A549 (cell line): ENCODE data around the gene MBD1. TPM values are rescaled to one million over a fixed set of nuclear protein-coding genes. Genes with fewer than 3 reads are reported as not detected.

ENCODE experiments used
- ATAC-seq, 2 experiments: fragments of 200-7000 bp in 1 of 2; fragments of >200 bp in 1 of 2; cut with Nextera tagmentation in 1 of 2; cut with Tn5 transposase in 1 of 2; 3 replicates each; pipeline versions ENCODE4 v1.8.0 to v1.9.1; 2018 to 2020; ENCODE audit warnings: mild to moderate bottlenecking in 1 of 2, moderate library complexity in 1 of 2
- CTCF ChIA-PET: fragments of 300-600 bp; sonication (Branson Sonifier 250); formaldehyde crosslinking; extraction: SDS; loops from one replicate; lab custom pipeline; 2021; ENCODE audit warnings: antibody characterized with exemption, inconsistent platforms; lab: Yijun Ruan, JAX
- POLR2A ChIA-PET: fragments of 350-600 bp; formaldehyde crosslinking; extraction: SDS; loops from one replicate; lab custom pipeline; 2021; ENCODE audit warnings: antibody characterized with exemption, inconsistent platforms; lab: Yijun Ruan, JAX
- DNase-seq, 2 experiments: peaks; one replicate each; pipeline versions ENCODE4 v3.0.0 to v3.0.0-alpha.2; 2011 to 2016; ENCODE audit warnings: low read depth in 1 of 2, low spot score in 1 of 2
- FAIRE-seq: peaks from 2 replicates; lab custom pipeline; 2011; peaks lifted over from hg19 to GRCh38; lab: Jason Lieb, UNC
- H3K27ac ChIP-seq, 2 experiments: fragments of >200 bp; sonication (Bioruptor Twin); formaldehyde crosslinking; 3 replicates each; pipeline ENCODE4 v1.5.1; 2016 to 2017
- H3K4me1 ChIP-seq: fragments of >200 bp; sonication (Bioruptor Twin); formaldehyde crosslinking; 3 replicates; pipeline ENCODE4 v1.6.1; 2016
- H3K4me2 ChIP-seq: fragments of >200 bp; sonication (Bioruptor Twin); formaldehyde crosslinking; 3 replicates; pipeline ENCODE4 v1.6.1; 2016
- H3K4me3 ChIP-seq: fragments of >200 bp; sonication (Bioruptor Twin); formaldehyde crosslinking; 3 replicates; pipeline ENCODE4 v1.5.1; 2016
- H3K9me3 ChIP-seq: fragments of >200 bp; sonication (Bioruptor Twin); formaldehyde crosslinking; 3 replicates; pipeline ENCODE4 v1.6.1; 2016
- BHLHE40 ChIP-seq: IDR thresholded peaks from 2 replicates; pipeline ENCODE4 v1.6.1; 2012; ENCODE audit warnings: low read depth, low read length, inconsistent platforms
- CHD2 ChIP-seq: fragments of 150-350 bp; IDR thresholded peaks from 2 replicates; pipeline ENCODE4 v1.6.1; 2014; ENCODE audit warnings: low read length; ENCODE audit not compliant: partially characterized antibody
- EHF ChIP-seq: fragments of 250-450 bp; sonication (Bioruptor Pico); IDR thresholded peaks from 2 replicates; pipeline ENCODE4 v1.5.0; 2020; ENCODE audit warnings: mild to moderate bottlenecking
- ESRRA ChIP-seq: fragments of 150-350 bp; IDR thresholded peaks from 2 replicates; pipeline ENCODE4 v1.6.1; 2014; ENCODE audit warnings: mild to moderate bottlenecking, low read length, borderline replicate concordance
- FOSL2 ChIP-seq, 2 experiments: fragments of 450-650 bp in 1 of 2; fragments of >200 bp in 1 of 2; sonication (Bioruptor Twin) in 1 of 2; formaldehyde crosslinking; IDR thresholded peaks; 2 replicates each; pipeline versions ENCODE4 v1.5.0 to v1.6.1; 2016 to 2020; ENCODE audit warnings: mild to moderate bottlenecking in 1 of 2, moderate library complexity in 1 of 2
- FOXS1 ChIP-seq: fragments of 250-450 bp; sonication (Bioruptor Pico); IDR thresholded peaks from 2 replicates; pipeline ENCODE4 v1.5.0; 2020; ENCODE audit warnings: mild to moderate bottlenecking, moderate library complexity
- MAFK ChIP-seq: fragments of 450-650 bp; IDR thresholded peaks from 2 replicates; pipeline ENCODE4 v1.6.1; 2014; ENCODE audit not compliant: partially characterized antibody
- MYC ChIP-seq: IDR thresholded peaks from 2 replicates; pipeline ENCODE4 v1.6.1; 2012; ENCODE audit warnings: mild to moderate bottlenecking, inconsistent platforms, low read length, improper control_type of control experiment, borderline replicate concordance
- NPAS2 ChIP-seq: fragments of 250-450 bp; sonication (Bioruptor Pico); IDR thresholded peaks from 2 replicates; pipeline ENCODE4 v1.8.0; 2022; ENCODE audit warnings: mild to moderate bottlenecking, moderate library complexity, borderline replicate concordance
- NR3C1 ChIP-seq: fragments of >200 bp; sonication (Bioruptor Twin); formaldehyde crosslinking; IDR thresholded peaks from 3 replicates; pipeline ENCODE4 v1.6.1; 2017
- PHF8 ChIP-seq: fragments of 200-600 bp; sonication (generic); IDR thresholded peaks from 2 replicates; pipeline ENCODE4 v1.6.1; 2016; ENCODE audit warnings: low read depth, mild to moderate bottlenecking, antibody characterized with exemption, moderate library complexity, borderline replicate concordance
- RCOR1 ChIP-seq: fragments of 150-350 bp; IDR thresholded peaks from 2 replicates; pipeline ENCODE4 v1.6.1; 2014; ENCODE audit warnings: antibody characterized with exemption, low read length, low read depth
- RFX5 ChIP-seq: fragments of 450-650 bp; IDR thresholded peaks from 2 replicates; pipeline ENCODE4 v1.7.1; 2014; ENCODE audit warnings: antibody characterized with exemption, mild to moderate bottlenecking, moderate library complexity
- TFCP2L1 ChIP-seq: fragments of 250-450 bp; sonication (Bioruptor Pico); IDR thresholded peaks from 2 replicates; pipeline ENCODE4 v1.5.0; 2021; ENCODE audit warnings: mild to moderate bottlenecking
- TP53 ChIP-seq: fragments of 250-450 bp; sonication (Bioruptor Pico); IDR thresholded peaks from 2 replicates; pipeline ENCODE4 v1.5.0; 2021; ENCODE audit warnings: mild to moderate bottlenecking, moderate library complexity
- ZC3H11A ChIP-seq: fragments of 450-650 bp; IDR thresholded peaks from 2 replicates; pipeline ENCODE4 v1.6.1; 2014; ENCODE audit warnings: antibody characterized with exemption, mild to moderate bottlenecking
- ZNF302 ChIP-seq: fragments of 250-450 bp; sonication (Bioruptor Pico); IDR thresholded peaks from 2 replicates; pipeline ENCODE4 v1.9.0; 2021; ENCODE audit warnings: inconsistent platforms, mild to moderate bottlenecking, moderate library complexity
- WGBS: methylation state at CpG from one replicate; pipeline ENCODE4 v1.1.6; 2017; ENCODE audit errors: missing lambda C conversion rate; 5-methylcytosine and 5-hydroxymethylcytosine counted together
- polyA plus RNA-seq, 4 experiments: library from polyadenylated mRNA; depleted of rRNA in 3 of 4; stranded (reverse); fragments of >200 nt; fragmentation: RNase III in 1 of 4; extraction: RNeasy Plus Mini Kit Qiagen cat#74134 plus additional on column Dnase treatment in 1 of 4; gene quantifications; 2 replicates in 3 of 4; 3 replicates in 1 of 4; pipeline ENCODE4 v1.2.3, GENCODE V29; 2011 to 2017
- TF ChIP-seq, protein P1 (sequence below): fragments of 200-600 bp; sonication (generic); IDR thresholded peaks from 2 replicates; pipeline ENCODE4 v1.6.1; 2016; ENCODE audit warnings: antibody characterized with exemption, mild to moderate bottlenecking, moderate library complexity
- TF ChIP-seq, protein P2 (sequence below): fragments of >200 bp; sonication (Bioruptor Twin); formaldehyde crosslinking; IDR thresholded peaks from 2 replicates; pipeline ENCODE4 v1.6.1; 2016
- TF ChIP-seq, protein P3 (sequence below): IDR thresholded peaks from 2 replicates; pipeline ENCODE4 v1.6.1; 2012; ENCODE audit warnings: low read depth, borderline replicate concordance
- TF ChIP-seq, protein P4 (sequence below): fragments of >200 bp; sonication (Bioruptor Twin); formaldehyde crosslinking; IDR thresholded peaks from 3 replicates; pipeline ENCODE4 v1.5.1; 2016
- TF ChIP-seq, protein P5 (sequence below): fragments of >200 bp; sonication (Bioruptor Twin); formaldehyde crosslinking; IDR thresholded peaks from 3 replicates; pipeline ENCODE4 v1.6.1; 2016
- TF ChIP-seq, protein P6 (sequence below): fragments of 250-450 bp; sonication (Bioruptor Pico); IDR thresholded peaks from 2 replicates; pipeline ENCODE4 v1.5.0; 2020; ENCODE audit warnings: low read depth, mild to moderate bottlenecking, moderate library complexity

MBD1 gene
- polyA plus RNA-seq, 2 of the 4 experiments (the other 2 are of a cell fraction), result 27.9 to 28.6 TPM

DNA sequence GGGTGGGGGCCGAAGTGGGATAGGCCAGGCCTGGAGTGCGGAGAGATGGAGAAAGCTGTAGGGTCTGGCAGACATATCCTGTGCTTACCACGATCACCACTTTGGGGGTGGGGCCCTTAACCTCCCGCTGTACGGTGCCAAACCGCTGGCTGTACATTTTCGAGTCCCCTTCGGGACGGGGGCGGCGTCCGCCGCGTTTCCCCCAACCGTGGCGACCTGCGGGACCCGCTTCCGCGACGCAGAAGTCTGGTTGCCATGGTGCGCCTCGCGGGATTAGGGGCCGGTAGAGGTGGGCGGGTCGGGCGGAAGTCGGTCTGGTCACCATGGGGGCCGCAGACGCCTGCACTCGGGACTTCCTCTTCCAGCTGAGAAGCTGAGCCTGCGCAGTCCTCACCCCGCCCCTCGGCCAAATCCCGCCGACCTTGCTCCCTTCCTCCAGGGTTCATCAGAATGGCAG lies 15.0 kb downstream of the MBD1 start, which contains the start of gene CFAP53 (continued):
- TF ChIP-seq, protein P1, sequence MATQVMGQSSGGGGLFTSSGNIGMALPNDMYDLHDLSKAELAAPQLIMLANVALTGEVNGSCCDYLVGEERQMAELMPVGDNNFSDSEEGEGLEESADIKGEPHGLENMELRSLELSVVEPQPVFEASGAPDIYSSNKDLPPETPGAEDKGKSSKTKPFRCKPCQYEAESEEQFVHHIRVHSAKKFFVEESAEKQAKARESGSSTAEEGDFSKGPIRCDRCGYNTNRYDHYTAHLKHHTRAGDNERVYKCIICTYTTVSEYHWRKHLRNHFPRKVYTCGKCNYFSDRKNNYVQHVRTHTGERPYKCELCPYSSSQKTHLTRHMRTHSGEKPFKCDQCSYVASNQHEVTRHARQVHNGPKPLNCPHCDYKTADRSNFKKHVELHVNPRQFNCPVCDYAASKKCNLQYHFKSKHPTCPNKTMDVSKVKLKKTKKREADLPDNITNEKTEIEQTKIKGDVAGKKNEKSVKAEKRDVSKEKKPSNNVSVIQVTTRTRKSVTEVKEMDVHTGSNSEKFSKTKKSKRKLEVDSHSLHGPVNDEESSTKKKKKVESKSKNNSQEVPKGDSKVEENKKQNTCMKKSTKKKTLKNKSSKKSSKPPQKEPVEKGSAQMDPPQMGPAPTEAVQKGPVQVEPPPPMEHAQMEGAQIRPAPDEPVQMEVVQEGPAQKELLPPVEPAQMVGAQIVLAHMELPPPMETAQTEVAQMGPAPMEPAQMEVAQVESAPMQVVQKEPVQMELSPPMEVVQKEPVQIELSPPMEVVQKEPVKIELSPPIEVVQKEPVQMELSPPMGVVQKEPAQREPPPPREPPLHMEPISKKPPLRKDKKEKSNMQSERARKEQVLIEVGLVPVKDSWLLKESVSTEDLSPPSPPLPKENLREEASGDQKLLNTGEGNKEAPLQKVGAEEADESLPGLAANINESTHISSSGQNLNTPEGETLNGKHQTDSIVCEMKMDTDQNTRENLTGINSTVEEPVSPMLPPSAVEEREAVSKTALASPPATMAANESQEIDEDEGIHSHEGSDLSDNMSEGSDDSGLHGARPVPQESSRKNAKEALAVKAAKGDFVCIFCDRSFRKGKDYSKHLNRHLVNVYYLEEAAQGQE, result peak; percentile 60
- TF ChIP-seq, protein P2, sequence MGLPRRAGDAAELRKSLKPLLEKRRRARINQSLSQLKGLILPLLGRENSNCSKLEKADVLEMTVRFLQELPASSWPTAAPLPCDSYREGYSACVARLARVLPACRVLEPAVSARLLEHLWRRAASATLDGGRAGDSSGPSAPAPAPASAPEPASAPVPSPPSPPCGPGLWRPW, result no peak
- TF ChIP-seq ZNF302 (CRISPR knock-in tag), result no peak
- no peak for TF ChIP-seq FOSL2 (IDR thresholded peaks at IDR 0.05)
- no peak for TF ChIP-seq FOSL2 (CRISPR knock-in tag; IDR thresholded peaks at IDR 0.05)
- TF ChIP-seq, protein P3, sequence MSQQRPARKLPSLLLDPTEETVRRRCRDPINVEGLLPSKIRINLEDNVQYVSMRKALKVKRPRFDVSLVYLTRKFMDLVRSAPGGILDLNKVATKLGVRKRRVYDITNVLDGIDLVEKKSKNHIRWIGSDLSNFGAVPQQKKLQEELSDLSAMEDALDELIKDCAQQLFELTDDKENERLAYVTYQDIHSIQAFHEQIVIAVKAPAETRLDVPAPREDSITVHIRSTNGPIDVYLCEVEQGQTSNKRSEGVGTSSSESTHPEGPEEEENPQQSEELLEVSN, result peak; percentile 34; the same call in 1 of the 2 replicates
- no peak for TF ChIP-seq BHLHE40
- no peak for TF ChIP-seq TFCP2L1
- no peak for TF ChIP-seq ZC3H11A
- TF ChIP-seq, protein P4, sequence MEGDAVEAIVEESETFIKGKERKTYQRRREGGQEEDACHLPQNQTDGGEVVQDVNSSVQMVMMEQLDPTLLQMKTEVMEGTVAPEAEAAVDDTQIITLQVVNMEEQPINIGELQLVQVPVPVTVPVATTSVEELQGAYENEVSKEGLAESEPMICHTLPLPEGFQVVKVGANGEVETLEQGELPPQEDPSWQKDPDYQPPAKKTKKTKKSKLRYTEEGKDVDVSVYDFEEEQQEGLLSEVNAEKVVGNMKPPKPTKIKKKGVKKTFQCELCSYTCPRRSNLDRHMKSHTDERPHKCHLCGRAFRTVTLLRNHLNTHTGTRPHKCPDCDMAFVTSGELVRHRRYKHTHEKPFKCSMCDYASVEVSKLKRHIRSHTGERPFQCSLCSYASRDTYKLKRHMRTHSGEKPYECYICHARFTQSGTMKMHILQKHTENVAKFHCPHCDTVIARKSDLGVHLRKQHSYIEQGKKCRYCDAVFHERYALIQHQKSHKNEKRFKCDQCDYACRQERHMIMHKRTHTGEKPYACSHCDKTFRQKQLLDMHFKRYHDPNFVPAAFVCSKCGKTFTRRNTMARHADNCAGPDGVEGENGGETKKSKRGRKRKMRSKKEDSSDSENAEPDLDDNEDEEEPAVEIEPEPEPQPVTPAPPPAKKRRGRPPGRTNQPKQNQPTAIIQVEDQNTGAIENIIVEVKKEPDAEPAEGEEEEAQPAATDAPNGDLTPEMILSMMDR, result no peak
- no peak for TF ChIP-seq RCOR1
- TF ChIP-seq EHF, result no peak
- no peak for TF ChIP-seq NPAS2 (CRISPR knock-in tag)
- peak; percentile 69 for TF ChIP-seq CHD2
- no peak for TF ChIP-seq ESRRA

DNA sequence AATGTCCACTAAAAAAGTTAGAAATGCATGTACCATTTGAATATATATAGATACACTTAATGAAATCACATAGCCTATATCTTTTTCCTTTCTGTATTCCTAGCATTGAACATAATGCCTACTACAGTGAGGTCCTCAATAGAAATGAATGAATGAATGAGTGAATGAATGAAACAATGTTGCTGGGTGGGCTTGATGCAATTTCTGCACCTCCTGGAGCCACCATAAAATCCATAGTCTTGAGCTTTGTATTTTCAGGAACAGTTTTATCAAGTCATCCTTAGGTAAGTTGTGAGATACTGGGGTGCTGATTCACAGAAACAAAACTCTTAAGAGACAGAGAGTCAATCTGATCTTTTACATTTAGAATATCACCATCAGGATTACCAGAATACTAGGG lies 18.3 kb downstream of the MBD1 start:
- FAIRE-seq, result no peak
- POLR2A ChIA-PET, result no interaction called here

DNA sequence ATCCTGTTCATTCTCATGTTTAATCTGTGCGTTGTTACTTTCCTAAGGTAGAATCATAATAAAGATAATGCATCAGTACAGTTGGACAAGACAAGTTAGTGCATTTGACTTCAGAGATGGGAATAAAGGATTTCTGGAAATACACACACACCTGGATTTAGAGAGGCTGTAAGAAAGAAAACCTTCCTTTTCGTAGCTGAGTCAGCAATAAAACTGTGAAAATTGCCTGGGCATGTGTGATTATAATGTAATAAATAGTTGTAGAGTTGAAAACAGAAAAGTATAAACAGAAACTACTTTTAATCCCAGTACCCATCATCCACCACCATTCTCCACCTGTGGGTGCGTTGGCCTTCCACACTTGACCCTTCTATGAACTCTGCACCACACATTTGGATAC lies 30.4 kb downstream of the MBD1 start:
- ChIA-PET CTCF (no interaction called here), POLR2A (no interaction called here)
- ATAC-seq (no peak), DNase-seq (no peak), FAIRE-seq (no peak)
- Histone ChIP-seq H3K9me3 (no peaks in the 10 kb centered on the region), H3K4me2 (no peak overlapping the region), H3K4me1 (no peaks in the 10 kb centered on the region), H3K4me3 (no peak overlapping the region), H3K27ac (no peak overlapping the region)
- TF ChIP-seq, protein P5, sequence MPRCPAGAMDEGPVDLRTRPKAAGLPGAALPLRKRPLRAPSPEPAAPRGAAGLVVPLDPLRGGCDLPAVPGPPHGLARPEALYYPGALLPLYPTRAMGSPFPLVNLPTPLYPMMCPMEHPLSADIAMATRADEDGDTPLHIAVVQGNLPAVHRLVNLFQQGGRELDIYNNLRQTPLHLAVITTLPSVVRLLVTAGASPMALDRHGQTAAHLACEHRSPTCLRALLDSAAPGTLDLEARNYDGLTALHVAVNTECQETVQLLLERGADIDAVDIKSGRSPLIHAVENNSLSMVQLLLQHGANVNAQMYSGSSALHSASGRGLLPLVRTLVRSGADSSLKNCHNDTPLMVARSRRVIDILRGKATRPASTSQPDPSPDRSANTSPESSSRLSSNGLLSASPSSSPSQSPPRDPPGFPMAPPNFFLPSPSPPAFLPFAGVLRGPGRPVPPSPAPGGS, result no peak
- no peak for TF ChIP-seq MYC
- no peak for TF ChIP-seq PHF8
- peak; percentile 88 for TF ChIP-seq MAFK
- 45% methylated on average over 3 of the region's 3 CpGs for WGBS

More for the DNA sequence above, 18.3 kb downstream of the MBD1 start:
- no peaks in the 10 kb centered on the region for H3K9me3 ChIP-seq
- H3K4me1 ChIP-seq, result peaks cover 8% of the 10 kb centered on the region; the same call in 1 of the 3 replicates
- no peak overlapping the region for H3K27ac ChIP-seq
- H3K4me3 ChIP-seq, result no peak overlapping the region
- no peak overlapping the region for H3K4me2 ChIP-seq
- TF ChIP-seq NR3C1 (no peak), ZNF302 (CRISPR knock-in tag) (no peak), FOXS1 (no peak), RFX5 (no peak), TP53 (no peak), TFCP2L1 (no peak)
- TF ChIP-seq, protein P6, sequence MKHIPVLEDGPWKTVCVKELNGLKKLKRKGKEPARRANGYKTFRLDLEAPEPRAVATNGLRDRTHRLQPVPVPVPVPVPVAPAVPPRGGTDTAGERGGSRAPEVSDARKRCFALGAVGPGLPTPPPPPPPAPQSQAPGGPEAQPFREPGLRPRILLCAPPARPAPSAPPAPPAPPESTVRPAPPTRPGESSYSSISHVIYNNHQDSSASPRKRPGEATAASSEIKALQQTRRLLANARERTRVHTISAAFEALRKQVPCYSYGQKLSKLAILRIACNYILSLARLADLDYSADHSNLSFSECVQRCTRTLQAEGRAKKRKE (CRISPR knock-in tag), result no peak
- CTCF ChIA-PET, result no interaction called here
- ATAC-seq (no peak), DNase-seq (no peak)
